MM.1S (cell line): ENCODE data around the gene DOCK4.
A peak's percentile ranks its signal among the peaks of the same experiment; 100 is the strongest.

ENCODE experiments used
- DNase-seq: peaks from one replicate; pipeline ENCODE4 v3.0.0-alpha.2; 2015
- H2AFZ ChIP-seq: fragments of 300-600 bp; sonication (generic); 2 replicates; pipeline ENCODE4 v1.6.0; 2016; ENCODE audit warnings: antibody characterized with exemption, low read length
- H3F3A ChIP-seq: fragments of 300-600 bp; sonication (generic); 2 replicates; pipeline ENCODE4 v1.6.1; 2016; ENCODE audit warnings: mild to moderate bottlenecking, antibody characterized with exemption, low read length, moderate library complexity, mixed read lengths; ENCODE audit not compliant: insufficient read depth
- H3K27ac ChIP-seq: fragments of 300-600 bp; sonication (generic); 2 replicates; pipeline ENCODE4 v1.5.1; 2016; ENCODE audit warnings: mild to moderate bottlenecking, low read length
- H3K27me3 ChIP-seq: fragments of 300-600 bp; sonication (generic); replicated peaks from 2 replicates; pipeline ENCODE4 v1.6.0; 2016; ENCODE audit warnings: low read length; ENCODE audit not compliant: insufficient read depth
- H3K36me3 ChIP-seq: fragments of 300-600 bp; sonication (generic); replicated peaks from 2 replicates; pipeline ENCODE4 v1.6.1; 2016; ENCODE audit warnings: mild to moderate bottlenecking, low read length, mixed read lengths; ENCODE audit not compliant: insufficient read depth
- H3K4me1 ChIP-seq: fragments of 300-600 bp; sonication (generic); 2 replicates; pipeline ENCODE4 v1.6.1; 2016; ENCODE audit warnings: low read length, mixed read lengths
- H3K4me2 ChIP-seq: fragments of 300-600 bp; sonication (generic); 2 replicates; pipeline ENCODE4 v1.6.0; 2016; ENCODE audit warnings: low read depth, low read length
- H3K4me3 ChIP-seq: fragments of 300-600 bp; sonication (generic); 2 replicates; pipeline ENCODE4 v1.5.1; 2016; ENCODE audit warnings: low read length, mixed read lengths
- H3K79me2 ChIP-seq: fragments of 300-600 bp; sonication (generic); 2 replicates; pipeline ENCODE4 v1.6.1; 2016; ENCODE audit warnings: mixed run types, low read length, mixed read lengths
- H3K9ac ChIP-seq: fragments of 300-600 bp; sonication (generic); 2 replicates; pipeline ENCODE4 v1.6.1; 2016; ENCODE audit warnings: low read length, mixed read lengths
- H3K9me2 ChIP-seq: fragments of 300-600 bp; sonication (generic); replicated peaks from 2 replicates; pipeline ENCODE4 v1.6.1; 2016; ENCODE audit warnings: mild to moderate bottlenecking, low read length, mixed read lengths; ENCODE audit not compliant: insufficient read depth
- H3K9me3 ChIP-seq: fragments of 300-600 bp; sonication (generic); replicated peaks from 2 replicates; pipeline ENCODE4 v1.6.1; 2016; ENCODE audit warnings: mild to moderate bottlenecking, low read length, mixed read lengths; ENCODE audit not compliant: insufficient read depth
- H4K20me1 ChIP-seq: fragments of 300-600 bp; sonication (generic); 2 replicates; pipeline ENCODE4 v1.6.1; 2016; ENCODE audit warnings: mild to moderate bottlenecking, low read length, moderate library complexity, mixed read lengths; ENCODE audit not compliant: insufficient read depth
- CTCF ChIP-seq: fragments of 300-600 bp; sonication (generic); IDR thresholded peaks from 2 replicates; pipeline ENCODE4 v1.5.1; 2016; ENCODE audit warnings: antibody characterized with exemption, low read length, mixed read lengths
- EZH2 ChIP-seq: fragments of 300-600 bp; sonication (generic); optimal IDR thresholded peaks from 2 replicates; pipeline ENCODE3; 2017; ENCODE audit warnings: low read depth, mild to moderate bottlenecking, antibody characterized with exemption, low read length, mixed read lengths
- EZH2phosphoT487 ChIP-seq: fragments of 300-600 bp; sonication (generic); IDR thresholded peaks from 2 replicates; pipeline ENCODE4 v1.6.1; 2018; ENCODE audit warnings: antibody characterized with exemption, low read length

Gene DOCK4

GRCh38 chr7:112081778-112082177 lies 124.4 kb downstream of the DOCK4 start:
- no peak overlapping the region for H3K4me3 ChIP-seq
- H3K36me3 ChIP-seq, result no peaks in the 10 kb centered on the region
- H3K4me2 ChIP-seq, result no peak overlapping the region
- TF ChIP-seq CTCF (no peak), EZH2phosphoT487 (no peak), EZH2 (no peak)
- no peak overlapping the region for H3K9ac ChIP-seq
- no peaks in the 10 kb centered on the region for H3K9me3 ChIP-seq
- H3K27me3 ChIP-seq, result no peaks in the 10 kb centered on the region
- DNase-seq, result no peak
- no peaks in the 10 kb centered on the region for H4K20me1 ChIP-seq
- H3K9me2 ChIP-seq, result no peaks in the 10 kb centered on the region
- H3K27ac ChIP-seq, result peak overlapping the region; percentile 77; the same call in 1 of the 2 replicates
- no peak overlapping the region for H2AFZ ChIP-seq
- peaks cover 55% of the 10 kb centered on the region for H3F3A ChIP-seq
- peaks cover 71% of the 10 kb centered on the region for H3K79me2 ChIP-seq
- H3K4me1 ChIP-seq, result peaks cover 58% of the 10 kb centered on the region

- DNase-seq, result peak; percentile 59
- peak overlapping the region; percentile 33 for H3K9ac ChIP-seq
- H3K79me2 ChIP-seq, result peaks cover 71% of the 10 kb centered on the region
- H3K27me3 ChIP-seq, result no peaks in the 10 kb centered on the region
- peak overlapping the region; percentile 57 for H3K4me2 ChIP-seq
- peak overlapping the region; percentile 77 for H3K27ac ChIP-seq
- TF ChIP-seq CTCF (no peak), EZH2phosphoT487 (no peak), EZH2 (no peak)
- H3F3A ChIP-seq, result peaks cover 55% of the 10 kb centered on the region
- no peak overlapping the region for H2AFZ ChIP-seq
- no peaks in the 10 kb centered on the region for H3K36me3 ChIP-seq
- H4K20me1 ChIP-seq, result no peaks in the 10 kb centered on the region
- H3K9me3 ChIP-seq, result no peaks in the 10 kb centered on the region
- H3K9me2 ChIP-seq, result no peaks in the 10 kb centered on the region
- H3K4me3 ChIP-seq, result peak overlapping the region; percentile 33
- H3K4me1 ChIP-seq, result peaks cover 50% of the 10 kb centered on the region
These were observed 125.2 kb downstream of the DOCK4 start for GRCh38 chr7:112080978-112081377.

GRCh38 chr7:112080441-112080840 lies 125.8 kb downstream of the DOCK4 start:
- Histone ChIP-seq H3K4me2 (peak overlapping the region; percentile 57), H3F3A (peaks cover 50% of the 10 kb centered on the region), H3K9ac (peak overlapping the region; percentile 33), H3K9me3 (no peaks in the 10 kb centered on the region), H3K4me3 (peak overlapping the region; percentile 33), H3K4me1 (peaks cover 45% of the 10 kb centered on the region), H3K27ac (peak overlapping the region; percentile 77), H3K79me2 (peaks cover 71% of the 10 kb centered on the region), H3K27me3 (no peaks in the 10 kb centered on the region), H4K20me1 (no peaks in the 10 kb centered on the region), H2AFZ (no peak overlapping the region), H3K9me2 (no peaks in the 10 kb centered on the region), H3K36me3 (no peaks in the 10 kb centered on the region)
- DNase-seq, result peak; percentile 75
- TF ChIP-seq CTCF, result no peak
- TF ChIP-seq EZH2, result no peak
